HL-60/S4 treated with phorbol 12-myristate 13-acetate at 8.2 ng/mL for 4 days and 3 days (cell line): ENCODE results near the gene SCN3B.

ENCODE experiments used
- in situ Hi-C: fragments of 300-500 bp; cut with MboI; formaldehyde crosslinking; loops from 2 replicates; pipeline ENCODE4 v1.15.0; 2022; ENCODE audit warnings: low sequenced_read_pairs

SCN3B gene

GRCh38 chr11:123601136-123601535, 53.3 kb downstream of the SCN3B start:
- in situ Hi-C loops = no loop called here

DNA sequence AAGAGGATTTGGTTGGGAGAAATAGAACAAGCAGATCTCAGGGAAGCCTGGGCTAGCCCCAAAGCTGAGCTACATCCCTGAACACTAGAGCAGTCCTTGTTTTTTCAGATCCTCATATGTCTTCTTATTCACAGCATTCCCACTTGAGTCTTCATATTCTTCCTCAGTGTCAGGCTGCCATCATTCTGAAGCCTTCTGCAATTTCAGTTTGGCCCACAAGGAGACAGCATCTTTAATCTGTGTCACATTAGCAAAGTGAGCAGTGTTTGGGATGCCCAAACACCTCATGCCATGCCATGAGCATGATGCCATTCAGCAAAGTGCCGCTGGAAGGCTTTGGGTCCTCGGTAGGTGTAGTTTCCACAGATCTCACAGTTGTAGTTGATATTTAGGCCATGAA, 56.6 kb downstream of the SCN3B start:
- in situ Hi-C loops = no loop called here

- in situ Hi-C loops = no loop called here
These were observed 59.5 kb downstream of the SCN3B start for GRCh38 chr11:123594921-123595320.

GRCh38 chr11:123594188-123594901, 60.1 kb downstream of the SCN3B start:
- in situ Hi-C loops = no loop called here

DNA sequence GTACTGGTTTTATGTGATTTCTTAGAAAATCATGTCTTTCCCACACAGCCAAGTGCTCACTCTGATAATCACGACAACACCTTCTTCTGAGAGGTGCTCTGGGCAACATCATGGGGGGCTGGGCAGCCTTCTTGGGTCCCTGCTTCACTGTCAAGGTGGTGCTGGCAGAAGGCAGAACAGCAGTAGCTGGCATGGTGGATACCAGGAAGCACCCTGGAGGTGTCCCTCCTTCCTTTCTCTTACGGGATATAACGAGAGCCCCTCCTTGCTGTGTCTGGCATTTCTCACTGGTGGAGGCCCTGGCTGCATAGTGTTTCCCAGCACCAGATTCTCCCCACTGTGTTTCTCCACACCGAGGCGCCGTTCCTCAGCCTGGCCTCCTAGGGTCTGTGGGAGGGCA, 60.9 kb downstream of the SCN3B start:
- in situ Hi-C loops = no loop called here

GRCh38 chr11:123590296-123590912, 64.0 kb downstream of the SCN3B start:
- in situ Hi-C loops = no loop called here

GRCh38 chr11:123588864-123589262, 65.6 kb downstream of the SCN3B start:
- in situ Hi-C loops = no loop called here

DNA sequence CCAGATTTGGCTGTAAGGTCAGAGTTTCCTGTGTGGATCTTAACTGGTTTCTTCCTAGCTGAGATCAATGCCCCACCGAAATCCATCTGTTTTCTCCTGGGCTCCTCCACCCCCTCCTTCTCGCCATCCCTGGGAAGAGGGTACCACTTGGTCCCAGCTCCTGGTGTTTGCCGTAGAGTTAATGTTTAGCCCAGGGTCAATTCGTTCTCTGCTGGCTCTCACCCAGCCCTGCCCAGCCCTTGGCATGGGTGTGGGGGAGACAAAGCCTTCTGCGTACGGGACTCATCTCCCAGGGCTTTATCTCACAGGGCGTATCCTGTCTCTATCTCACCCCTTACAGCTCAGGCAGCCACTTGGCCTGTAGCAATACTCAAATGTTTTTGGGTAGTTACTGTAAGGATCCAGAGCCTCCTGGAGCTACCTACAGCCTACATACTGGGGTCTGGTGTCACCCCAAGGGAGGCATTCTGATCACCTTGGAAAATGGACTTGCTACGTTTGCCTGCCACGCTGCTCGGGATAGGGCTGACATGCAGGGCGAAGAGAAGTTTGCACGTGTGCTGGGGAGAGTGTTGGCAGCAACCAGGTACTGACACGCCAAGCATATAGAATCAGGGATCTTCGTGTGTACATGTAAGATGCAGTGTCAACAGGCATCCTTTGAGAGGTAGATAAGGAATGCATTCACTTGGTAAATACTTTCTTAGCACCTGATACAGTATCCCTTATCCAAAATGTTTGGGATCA, 66.1 kb downstream of the SCN3B start:
- in situ Hi-C loops = no loop called here

- in situ Hi-C loops = no loop called here
These were observed 66.9 kb downstream of the SCN3B start for GRCh38 chr11:123587559-123587958.

DNA sequence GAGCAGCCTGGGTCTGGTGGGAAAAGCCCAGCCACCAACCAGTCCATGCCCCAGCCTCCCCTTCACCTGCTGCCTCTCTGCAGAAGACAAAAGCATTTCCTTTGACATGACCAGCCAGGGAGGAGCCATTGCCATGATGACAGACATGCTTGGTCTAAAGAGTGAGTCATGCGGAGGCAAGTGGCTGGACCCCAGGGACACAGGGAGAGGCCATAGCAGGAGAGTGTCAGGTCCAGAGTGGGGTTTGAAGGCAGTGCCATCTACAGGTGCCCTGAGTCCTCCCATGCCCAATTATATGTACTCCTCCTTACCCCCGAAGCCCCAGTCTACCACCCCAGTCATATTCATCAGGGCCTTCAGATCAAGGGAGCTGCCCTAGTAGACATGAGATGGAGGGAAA, 67.4 kb downstream of the SCN3B start:
- in situ Hi-C loops = no loop called here

GRCh38 chr11:123586568-123586967, 67.9 kb downstream of the SCN3B start:
- in situ Hi-C loops = no loop called here

GRCh38 chr11:123585706-123586105, 68.7 kb downstream of the SCN3B start:
- in situ Hi-C loops = no loop called here

DNA sequence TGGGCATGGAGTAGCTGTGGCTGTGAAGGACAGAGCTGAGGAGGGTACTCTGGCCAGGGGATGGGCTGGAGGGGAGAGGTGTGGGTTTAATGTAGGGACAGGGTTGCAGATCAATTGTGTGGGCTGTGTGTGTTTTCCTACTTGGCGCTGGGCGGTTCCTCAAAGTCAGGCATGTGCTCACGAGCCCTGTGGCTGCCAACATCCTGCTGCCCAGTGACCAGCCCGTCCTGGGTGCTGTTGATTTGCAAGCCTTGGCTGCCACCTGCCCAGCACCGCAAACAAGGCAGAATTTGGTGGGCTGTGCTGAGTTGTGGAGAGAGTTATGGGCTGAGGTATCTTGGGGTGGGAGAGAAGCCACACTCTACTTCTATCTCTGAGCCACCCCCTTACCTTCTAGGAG, 69.2 kb downstream of the SCN3B start:
- in situ Hi-C loops = no loop called here

- in situ Hi-C loops = no loop called here
These were observed 69.7 kb downstream of the SCN3B start for GRCh38 chr11:123584737-123585136.

- in situ Hi-C loops = no loop called here
These were observed 70.2 kb downstream of the SCN3B start for GRCh38 chr11:123584186-123584585.

- in situ Hi-C loops = no loop called here
These were observed 71.4 kb downstream of the SCN3B start for GRCh38 chr11:123582992-123583504.

GRCh38 chr11:123581651-123582399, 72.6 kb downstream of the SCN3B start:
- in situ Hi-C loops = no loop called here

DNA sequence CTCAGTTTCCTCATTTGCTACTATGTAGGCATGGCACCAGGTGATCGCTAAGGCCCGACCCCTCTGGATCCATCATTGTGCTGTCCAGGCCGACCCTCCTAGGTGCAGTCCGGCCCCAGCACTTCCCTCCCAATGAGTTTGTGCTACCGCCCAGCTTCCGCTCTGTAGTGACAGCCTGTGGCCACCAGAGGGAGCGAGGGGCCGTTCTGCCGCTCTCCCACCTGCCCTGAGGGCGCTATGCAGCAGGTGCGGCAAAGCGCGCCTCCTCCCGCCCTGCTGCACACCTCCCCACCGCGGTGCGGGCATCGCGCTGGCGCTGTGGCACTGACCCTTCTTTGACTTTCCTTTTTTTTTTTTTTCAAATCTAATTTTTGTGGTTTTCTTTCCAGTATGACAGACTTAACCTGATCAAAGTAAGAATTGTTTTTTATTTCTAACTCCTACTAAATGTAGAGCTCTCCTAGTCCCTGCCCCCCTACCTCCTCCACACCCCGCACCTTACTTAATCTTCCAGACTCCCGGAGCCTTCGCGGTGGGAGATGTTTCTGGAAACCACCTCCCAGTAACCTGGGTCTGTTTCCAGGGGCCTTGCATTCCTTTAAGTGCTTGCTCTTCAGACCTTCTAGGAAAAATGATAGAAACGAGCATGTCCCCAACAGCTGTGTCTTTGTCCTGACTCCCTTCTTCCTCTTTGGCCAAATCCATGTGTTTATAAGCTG, 73.7 kb downstream of the SCN3B start:
- in situ Hi-C loops = no loop called here

- in situ Hi-C loops = no loop called here
These were observed 74.3 kb downstream of the SCN3B start for GRCh38 chr11:123580137-123580536.

GRCh38 chr11:123579482-123579812, 75.0 kb downstream of the SCN3B start:
- in situ Hi-C loops = loop anchor here (10.0 kb wide), 1 partner anchor 75 kb away; no protein-coding TSS in a partner anchor
